H9 (cell line): ENCODE data around the gene KCNMA1. TPM values are rescaled to one million over a fixed set of nuclear protein-coding genes. Genes with fewer than 3 reads are reported as not detected.

Experiments
- DNase-seq: peaks from one replicate; pipeline ENCODE4 v3.0.0-alpha.2; 2017
- H2AFZ ChIP-seq: one replicate; pipeline ENCODE4 v1.6.1; 2013; ENCODE audit warnings: mild to moderate bottlenecking, low read length, control low read depth, moderate library complexity
- H2AK5ac ChIP-seq: 2 replicates; pipeline ENCODE4 v1.6.1; 2013; ENCODE audit warnings: low read length, control low read depth, mixed read lengths; ENCODE audit not compliant: insufficient read length
- H2BK120ac ChIP-seq: one replicate; pipeline ENCODE4 v1.6.1; 2013; ENCODE audit warnings: low read depth, mild to moderate bottlenecking, low read length, control low read depth, inconsistent platforms; ENCODE audit not compliant: poor library complexity, severe bottlenecking
- H2BK12ac ChIP-seq: 2 replicates; pipeline ENCODE4 v1.6.1; 2013; ENCODE audit warnings: low read length, control low read depth, mixed read lengths, low read depth; ENCODE audit not compliant: insufficient read length
- H2BK15ac ChIP-seq: 2 replicates; pipeline ENCODE4 v1.6.1; 2013; ENCODE audit warnings: low read depth, low read length, control low read depth
- H2BK20ac ChIP-seq: one replicate; pipeline ENCODE4 v1.6.1; 2013; ENCODE audit warnings: low read depth, mild to moderate bottlenecking, low read length, control low read depth, inconsistent platforms; ENCODE audit not compliant: poor library complexity, severe bottlenecking
- H2BK5ac ChIP-seq: 2 replicates; pipeline ENCODE4 v1.6.1; 2013; ENCODE audit warnings: low read length, control low read depth, mixed read lengths; ENCODE audit not compliant: insufficient read length
- H3K14ac ChIP-seq: 2 replicates; pipeline ENCODE4 v1.6.1; 2013; ENCODE audit warnings: low read length, control low read depth; ENCODE audit not compliant: insufficient read depth
- H3K18ac ChIP-seq: 2 replicates; pipeline ENCODE4 v1.6.1; 2013; ENCODE audit warnings: low read depth, mild to moderate bottlenecking, mixed read lengths, low read length, control low read depth; ENCODE audit not compliant: insufficient read length
- H3K23ac ChIP-seq: 2 replicates; pipeline ENCODE4 v1.6.1; 2013; ENCODE audit warnings: low read length, control low read depth, mixed read lengths, low read depth; ENCODE audit not compliant: insufficient read length
- H3K23me2 ChIP-seq: 2 replicates; pipeline ENCODE4 v1.6.1; 2013; ENCODE audit warnings: low read depth, mild to moderate bottlenecking, mixed read lengths, low read length, control low read depth; ENCODE audit not compliant: insufficient read length, poor library complexity, severe bottlenecking
- H3K27ac ChIP-seq: 2 replicates; pipeline ENCODE4 v1.5.1; 2013; ENCODE audit warnings: low read length, control low read depth, mixed read lengths, low read depth; ENCODE audit not compliant: insufficient read length
- H3K27me3 ChIP-seq: 2 replicates; pipeline ENCODE4 v1.6.1; 2013; ENCODE audit warnings: low read length, control low read depth, inconsistent platforms; ENCODE audit not compliant: insufficient read depth
- H3K4ac ChIP-seq: 2 replicates; pipeline ENCODE4 v1.6.1; 2013; ENCODE audit warnings: low read depth, mild to moderate bottlenecking, control low read depth, inconsistent platforms, low read length, moderate library complexity
- H3K4me1 ChIP-seq: 2 replicates; pipeline ENCODE4 v1.6.1; 2013; ENCODE audit warnings: low read length, control low read depth, inconsistent platforms; ENCODE audit not compliant: insufficient read depth
- H3K4me2 ChIP-seq: 2 replicates; pipeline ENCODE4 v1.6.1; 2013; ENCODE audit warnings: low read length, control low read depth, mixed read lengths; ENCODE audit not compliant: insufficient read length, insufficient read depth
- H3K56ac ChIP-seq: 2 replicates; pipeline ENCODE4 v1.6.1; 2013; ENCODE audit warnings: low read depth, mild to moderate bottlenecking, mixed read lengths, low read length, control low read depth; ENCODE audit not compliant: insufficient read length
- H3K79me1 ChIP-seq: 2 replicates; pipeline ENCODE4 v1.6.1; 2013; ENCODE audit warnings: low read depth, mild to moderate bottlenecking, moderate library complexity, low read length, control low read depth, inconsistent platforms; ENCODE audit not compliant: insufficient read depth, poor library complexity, severe bottlenecking
- H3K79me2 ChIP-seq: 2 replicates; pipeline ENCODE4 v1.6.1; 2013; ENCODE audit warnings: low read length, control low read depth, inconsistent platforms; ENCODE audit not compliant: insufficient read depth
- H3K9ac ChIP-seq: 2 replicates; pipeline ENCODE4 v1.6.1; 2013; ENCODE audit warnings: low read length, control low read depth, mixed read lengths; ENCODE audit not compliant: insufficient read length; ENCODE audit errors: extremely low read depth
- H3K9me3 ChIP-seq: one replicate; pipeline ENCODE4 v1.6.1; 2013; ENCODE audit warnings: low read depth, low read length, inconsistent platforms; ENCODE audit not compliant: control insufficient read depth
- H3T11ph ChIP-seq: one replicate; pipeline ENCODE4 v1.6.1; 2013; ENCODE audit warnings: mild to moderate bottlenecking, low read length, control low read depth, inconsistent platforms
- H4K20me1 ChIP-seq: one replicate; pipeline ENCODE4 v1.6.1; 2013; ENCODE audit not compliant: control insufficient read depth, insufficient read length, insufficient read depth
- H4K5ac ChIP-seq: 2 replicates; pipeline ENCODE4 v1.6.1; 2013; ENCODE audit warnings: low read depth, mild to moderate bottlenecking, mixed read lengths, low read length, control low read depth; ENCODE audit not compliant: insufficient read length
- H4K8ac ChIP-seq: replicated peaks from 2 replicates; pipeline ENCODE4 v1.6.1; 2013; ENCODE audit warnings: low read length, control low read depth, mixed read lengths, low read depth; ENCODE audit not compliant: insufficient read length
- H4K91ac ChIP-seq: 2 replicates; pipeline ENCODE4 v1.6.1; 2013; ENCODE audit warnings: low read depth, mild to moderate bottlenecking, moderate library complexity, mixed read lengths, low read length, control low read depth; ENCODE audit not compliant: insufficient read length
- H3K27ac Mint-ChIP-seq, 3 experiments: 2 replicates in 2 of 3; 3 replicates in 1 of 3; pipeline ENCODE4 v1.8.0; 2020 to 2021; ENCODE audit warnings: mixed read lengths in 3 of 3, mild to moderate bottlenecking in 1 of 3, moderate library complexity in 1 of 3
- H3K27me3 Mint-ChIP-seq: 2 replicates; pipeline ENCODE4 v1.8.0; 2021; ENCODE audit warnings: low read depth, mild to moderate bottlenecking, moderate library complexity, mixed read lengths
- H3K36me3 Mint-ChIP-seq, 3 experiments: 2 replicates in 2 of 3; 3 replicates in 1 of 3; pipeline ENCODE4 v1.8.0; 2020 to 2021; ENCODE audit warnings: low read depth in 3 of 3, mixed read lengths in 3 of 3; ENCODE audit not compliant: insufficient read depth in 1 of 3
- H3K4me1 Mint-ChIP-seq, 2 experiments: 2 replicates each; pipeline ENCODE4 v1.8.0; 2020; ENCODE audit warnings: mixed read lengths in 2 of 2
- H3K4me3 Mint-ChIP-seq, 2 experiments: 2 replicates in 1 of 2; 3 replicates in 1 of 2; pipeline ENCODE4 v1.8.0; 2020 to 2021; ENCODE audit warnings: mild to moderate bottlenecking in 2 of 2, mixed read lengths in 2 of 2, moderate library complexity in 1 of 2
- H3K9me3 Mint-ChIP-seq, 2 experiments: 2 replicates in 1 of 2; 3 replicates in 1 of 2; pipeline ENCODE4 v1.8.0; 2020; ENCODE audit warnings: mild to moderate bottlenecking in 2 of 2, mixed read lengths in 2 of 2, moderate library complexity in 1 of 2
- CTCF ChIP-seq: fragments of 200-600 bp; sonication (generic); conservative IDR thresholded peaks from 3 replicates; pipeline ENCODE4 v1.8.0; 2021; ENCODE audit warnings: antibody characterized with exemption, mild to moderate bottlenecking
- WGBS: extraction: QIAGEN DNeasy Blood & Tissue Kit; methylation state at CpG from one replicate; pipeline ENCODE4 v1.1.7; 2013; ENCODE audit warnings: missing lambda C conversion rate, low lambda C conversion rate, mixed read lengths; ENCODE audit not compliant: insufficient read length; ENCODE audit errors: extremely low coverage; 5-methylcytosine and 5-hydroxymethylcytosine counted together
- total RNA-seq: library from RNA; stranded (reverse); gene quantifications from 2 replicates; pipeline ENCODE4 v1.2.1, GENCODE V29; 2021

KCNMA1 gene
- total RNA-seq, 1 experiment from 2014 or later: 2.0 TPM

- WGBS: no CpG with 5 or more reads among the region's 4 CpGs
These were observed 595.9 kb downstream of the KCNMA1 start for GRCh38 chr10:77041636-77042258.

More at GRCh38 chr10:77041636-77042258, 595.9 kb downstream of the KCNMA1 start:
- H2BK120ac ChIP-seq: no peak overlapping the region
- H2BK20ac ChIP-seq: no peak overlapping the region
- no peak for TF ChIP-seq CTCF
- H2AFZ ChIP-seq: no peak overlapping the region
- Mint-ChIP-seq H3K4me1 (peaks cover 13 to 19% of the 10 kb centered on the region in 2 experiments), H3K36me3 (no peaks in the 10 kb centered on the region), H3K9me3 (no peaks in the 10 kb centered on the region), H3K27ac (no peak overlapping the region; a peak in 2 of 7 replicates), H3K4me3 (no peak overlapping the region), H3K27me3 (peaks cover 3% of the 10 kb centered on the region)
- no peak overlapping the region for H3K23ac ChIP-seq
- no peaks in the 10 kb centered on the region for H3K79me2 ChIP-seq
- H3K9me3 ChIP-seq: no peaks in the 10 kb centered on the region
- no peak overlapping the region for H4K91ac ChIP-seq
- no peak overlapping the region for H3K4me2 ChIP-seq
- H2BK5ac ChIP-seq: no peak overlapping the region
- H2BK12ac ChIP-seq: no peak overlapping the region
- no peak overlapping the region for H3K56ac ChIP-seq
- no peaks in the 10 kb centered on the region; the same call in 1 of the 2 replicates for H3K4me1 ChIP-seq
- H3K27me3 ChIP-seq: no peaks in the 10 kb centered on the region
- H2AK5ac ChIP-seq: no peak overlapping the region
- no peak overlapping the region for H3T11ph ChIP-seq
- no peaks in the 10 kb centered on the region for H3K23me2 ChIP-seq
- H2BK15ac ChIP-seq: no peak overlapping the region
- H3K9ac ChIP-seq: no peak overlapping the region
- no peak overlapping the region for H4K8ac ChIP-seq
- H4K20me1 ChIP-seq: no peaks in the 10 kb centered on the region
- no peak overlapping the region for H4K5ac ChIP-seq
- DNase-seq: no peak
- no peak overlapping the region for H3K27ac ChIP-seq
- no peak overlapping the region for H3K4ac ChIP-seq
- H3K18ac ChIP-seq: no peak overlapping the region
- no peak overlapping the region for H3K14ac ChIP-seq
- no peaks in the 10 kb centered on the region for H3K79me1 ChIP-seq
